ENCODE measurements around the gene RAP1GAP2.

The RAP1GAP2 gene

DNA sequence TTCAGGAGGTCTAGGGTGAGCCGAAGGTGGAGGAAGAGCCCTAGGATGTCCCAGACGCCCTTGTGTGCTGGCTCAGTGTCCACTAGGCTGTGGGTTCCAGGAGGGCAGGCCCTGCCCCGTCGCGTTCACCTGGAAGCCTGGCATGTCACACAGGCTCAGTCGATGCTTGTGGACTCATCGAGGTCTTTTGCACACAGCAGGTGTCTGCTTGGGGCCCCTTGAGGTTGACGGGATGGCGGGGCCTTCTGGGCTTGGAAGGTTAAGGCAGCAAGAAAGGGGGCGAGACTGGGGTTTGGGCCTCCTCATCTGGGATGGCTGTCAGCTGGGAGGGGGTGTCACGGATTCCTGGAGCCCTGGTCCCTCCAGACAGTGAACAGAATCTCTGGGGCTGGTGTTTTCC is 1.9 kb downstream of the RAP1GAP2 start:
- no peak for DNase-seq (ENCODE audit: low read depth)
- TF ChIP-seq CTCF (conservative IDR thresholded peaks at IDR 0.05; ENCODE audit: low read length) = no peak
- H3K4me3 ChIP-seq (ENCODE audit: low read length) = no peak overlapping the region

GRCh38 chr17:2798678-2799077 is 2.4 kb downstream of the RAP1GAP2 start:
- H3K4me3 ChIP-seq (ENCODE audit: low read length) = no peak overlapping the region
- no peak for TF ChIP-seq CTCF (conservative IDR thresholded peaks at IDR 0.05; ENCODE audit: low read length)
- no peak for DNase-seq (ENCODE audit: low read depth)

DNA sequence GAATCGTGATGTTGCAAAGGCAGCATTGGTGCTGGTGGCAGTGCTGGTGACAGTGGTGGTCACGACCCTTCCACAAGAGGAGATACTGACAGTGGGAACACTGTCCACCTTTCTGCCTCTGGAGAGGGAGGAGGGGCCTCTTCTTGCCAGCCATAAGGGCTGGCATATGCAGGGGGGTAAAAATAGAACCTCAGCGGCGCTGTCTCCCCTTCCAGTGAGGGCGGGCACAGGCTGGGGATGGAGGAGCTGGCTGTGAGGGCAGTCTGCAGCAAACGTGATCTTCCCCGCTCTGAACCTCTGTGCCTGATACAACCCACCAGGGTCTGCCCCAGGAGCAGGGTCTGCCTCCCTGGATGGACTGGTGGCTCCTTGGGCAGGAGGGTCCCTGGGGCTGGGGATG is 3.4 kb downstream of the RAP1GAP2 start:
- DNase-seq (ENCODE audit: low read depth) = no peak
- no peak for TF ChIP-seq CTCF (conservative IDR thresholded peaks at IDR 0.05; ENCODE audit: low read length)
- H3K4me3 ChIP-seq (ENCODE audit: low read length) = no peak overlapping the region

GRCh38 chr17:2800367-2800766 is 4.1 kb downstream of the RAP1GAP2 start:
- DNase-seq (ENCODE audit: low read depth) = no peak
- H3K4me3 ChIP-seq (ENCODE audit: low read length) = no peak overlapping the region
- TF ChIP-seq CTCF (conservative IDR thresholded peaks at IDR 0.05; ENCODE audit: low read length) = no peak

DNA sequence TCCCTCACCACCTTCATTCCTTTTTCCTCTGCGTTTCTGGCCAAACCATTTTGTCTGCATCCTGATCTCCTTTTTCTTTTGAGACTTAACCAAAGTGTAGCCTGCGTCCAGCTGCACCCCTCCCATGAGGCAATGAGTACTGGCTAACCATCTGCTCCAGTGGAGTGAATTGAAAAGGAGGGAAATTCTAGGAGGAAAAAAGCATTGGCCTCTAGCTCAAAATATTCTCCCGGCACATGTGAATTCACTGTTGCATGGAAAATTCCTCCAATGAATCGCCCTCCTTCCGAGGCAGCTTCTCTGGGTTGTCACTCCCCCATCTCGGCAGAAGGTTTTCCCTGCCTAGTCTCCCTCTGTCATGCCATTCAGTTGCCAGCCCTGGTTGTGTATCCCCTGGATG is 5.6 kb downstream of the RAP1GAP2 start:
- no peak for TF ChIP-seq CTCF (conservative IDR thresholded peaks at IDR 0.05; ENCODE audit: low read length)
- no peak for DNase-seq (ENCODE audit: low read depth)
- H3K4me3 ChIP-seq (ENCODE audit: low read length) = no peak overlapping the region

GRCh38 chr17:2802574-2802973 is 6.3 kb downstream of the RAP1GAP2 start:
- TF ChIP-seq CTCF (conservative IDR thresholded peaks at IDR 0.05; ENCODE audit: low read length) = no peak
- DNase-seq (ENCODE audit: low read depth) = no peak
- no peak overlapping the region for H3K4me3 ChIP-seq (ENCODE audit: low read length)

GRCh38 chr17:2803386-2803785 is 7.1 kb downstream of the RAP1GAP2 start:
- no peak overlapping the region for H3K4me3 ChIP-seq (ENCODE audit: low read length)
- no peak for TF ChIP-seq CTCF (conservative IDR thresholded peaks at IDR 0.05; ENCODE audit: low read length)
- DNase-seq (ENCODE audit: low read depth) = no peak

All from AG10803 (cell line).